ENCODE results near the gene C4BPB.

C4BPB gene

DNA sequence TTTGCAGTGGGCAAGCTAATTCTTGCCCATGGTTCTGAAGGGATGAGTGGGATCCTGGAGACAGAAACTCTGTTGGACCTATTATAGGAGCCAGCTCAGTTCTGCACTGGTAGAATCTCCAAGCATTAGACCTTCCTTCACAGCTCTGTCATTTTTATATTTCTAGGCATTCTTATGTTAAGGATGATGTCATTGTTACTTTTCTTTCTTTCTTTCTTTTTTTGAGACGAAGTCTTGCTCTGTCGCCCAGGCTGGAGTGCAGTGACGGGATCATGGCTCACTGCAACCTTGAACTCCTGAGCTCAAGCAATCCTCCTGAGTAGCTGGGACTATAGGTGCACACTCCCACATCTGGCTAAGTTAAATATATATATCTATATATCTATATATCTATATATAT lies 28.1 kb upstream of the C4BPB start:
- DNase-seq, result no peak

DNA sequence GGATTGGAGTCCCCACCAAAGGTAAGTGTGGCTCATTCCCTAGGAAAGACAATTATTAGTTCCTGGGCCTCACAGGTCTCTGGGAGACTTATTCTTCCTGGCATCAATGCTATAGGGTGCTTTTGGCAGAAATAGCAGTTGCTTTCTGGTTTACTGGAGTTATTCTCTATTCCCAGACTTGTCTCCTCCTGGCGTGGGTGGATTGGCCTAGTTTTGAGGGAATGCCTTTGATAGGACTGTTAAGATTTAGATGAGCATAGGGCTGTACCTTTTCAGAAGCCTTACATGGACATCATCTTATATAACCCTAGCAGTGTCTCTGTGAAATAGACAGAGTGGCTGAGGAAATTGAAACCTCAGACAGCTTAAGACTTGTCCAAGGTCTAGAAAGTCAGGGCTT lies 26.6 kb upstream of the C4BPB start:
- DNase-seq, result no peak

DNA sequence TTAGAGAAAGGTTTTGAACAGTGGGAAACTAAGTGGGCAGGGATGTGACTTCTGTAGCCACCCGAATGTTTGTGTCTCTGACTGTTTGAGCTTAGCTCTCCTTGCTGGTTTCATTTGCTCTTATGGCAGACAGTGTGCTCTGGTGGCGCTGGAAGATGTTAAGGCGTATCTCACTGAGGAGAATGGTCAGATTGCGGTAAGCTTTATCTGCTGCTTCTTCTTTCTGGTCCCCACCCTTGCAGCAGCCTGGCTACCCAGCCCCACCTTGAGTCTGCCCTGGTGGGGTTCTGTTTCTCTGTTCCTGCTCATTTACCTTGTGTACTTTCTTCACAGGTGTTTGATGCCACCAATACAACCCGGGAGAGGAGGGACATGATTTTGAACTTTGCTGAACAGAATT lies 25.6 kb upstream of the C4BPB start:
- DNase-seq, result no peak

DNA sequence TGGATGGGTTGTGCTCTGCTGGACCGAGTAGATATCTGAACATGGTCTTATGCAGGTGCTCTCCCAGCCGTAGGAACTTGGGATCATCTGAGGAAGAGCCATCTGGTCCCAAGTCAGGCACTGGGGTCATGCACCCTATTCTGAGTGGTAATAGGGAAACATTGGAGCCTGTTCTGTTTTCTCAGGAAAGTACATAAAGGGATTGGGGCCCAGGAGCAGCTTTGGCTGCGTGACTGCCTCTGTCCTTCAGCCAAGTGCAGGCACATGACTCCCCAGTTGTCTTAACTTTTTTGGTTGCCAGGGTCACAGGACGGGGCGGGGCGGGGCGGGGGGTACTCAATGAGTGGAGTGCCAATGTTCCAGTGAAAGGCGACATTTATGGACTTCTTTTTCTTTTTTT lies 24.1 kb upstream of the C4BPB start:
- DNase-seq, result no peak

DNA sequence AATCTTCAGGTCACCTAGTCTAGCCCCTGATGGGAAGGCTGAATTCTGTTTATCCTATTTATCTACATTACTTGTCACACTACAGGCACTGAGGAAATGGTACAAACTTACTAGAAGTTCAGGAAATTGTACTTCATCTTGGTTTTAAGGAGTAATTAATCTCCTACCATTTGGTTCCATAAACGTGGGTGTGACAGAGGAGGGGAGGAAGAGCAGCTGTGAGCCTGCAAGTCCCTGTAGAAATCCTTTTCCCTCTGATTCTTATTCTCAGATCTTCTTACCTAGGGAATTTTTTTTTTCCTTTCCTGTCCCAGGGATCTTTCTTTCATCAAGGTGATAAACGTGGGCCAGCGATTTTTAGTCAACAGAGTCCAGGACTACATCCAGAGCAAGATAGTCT lies 21.5 kb upstream of the C4BPB start:
- DNase-seq, result no peak

DNA sequence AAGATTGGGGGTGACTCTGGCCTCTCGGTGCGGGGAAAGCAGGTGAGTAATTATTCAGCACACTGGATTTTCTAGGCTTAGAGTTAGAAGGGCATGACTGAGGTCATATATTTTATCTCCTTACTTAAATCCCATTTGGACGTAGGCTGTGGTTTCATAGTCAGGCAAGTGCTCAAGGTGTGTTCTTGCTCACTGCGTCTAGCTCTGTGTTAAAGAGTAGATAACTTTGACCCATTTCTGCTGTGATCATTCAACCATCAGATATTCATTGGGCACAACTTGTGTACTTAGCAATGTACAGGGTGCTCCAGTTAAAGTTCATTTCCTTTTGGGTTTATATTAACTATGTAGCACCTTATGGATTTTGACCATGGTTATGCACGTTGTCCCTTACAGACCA lies 21.0 kb upstream of the C4BPB start:
- DNase-seq, result no peak

DNA sequence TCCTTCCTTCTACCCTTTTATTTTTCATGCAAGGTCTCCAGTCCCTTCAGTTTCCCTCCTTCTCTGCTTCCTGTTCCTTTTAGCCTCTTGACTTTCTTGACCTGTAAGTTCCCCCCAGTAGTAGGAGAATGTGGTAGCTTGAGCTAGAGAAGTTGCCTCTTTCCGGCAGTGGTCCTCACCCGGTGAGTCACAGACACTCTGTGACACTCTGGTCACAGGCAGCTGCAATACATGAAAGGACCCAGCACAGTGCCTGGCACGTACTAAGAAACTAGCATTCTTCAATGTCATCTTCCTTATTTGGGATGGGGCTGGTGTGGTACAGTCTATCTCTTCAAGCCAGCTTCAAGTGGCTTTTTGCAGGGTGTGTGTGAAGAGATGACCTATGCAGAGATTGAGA lies 19.6 kb upstream of the C4BPB start:
- no peak for DNase-seq

DNA sequence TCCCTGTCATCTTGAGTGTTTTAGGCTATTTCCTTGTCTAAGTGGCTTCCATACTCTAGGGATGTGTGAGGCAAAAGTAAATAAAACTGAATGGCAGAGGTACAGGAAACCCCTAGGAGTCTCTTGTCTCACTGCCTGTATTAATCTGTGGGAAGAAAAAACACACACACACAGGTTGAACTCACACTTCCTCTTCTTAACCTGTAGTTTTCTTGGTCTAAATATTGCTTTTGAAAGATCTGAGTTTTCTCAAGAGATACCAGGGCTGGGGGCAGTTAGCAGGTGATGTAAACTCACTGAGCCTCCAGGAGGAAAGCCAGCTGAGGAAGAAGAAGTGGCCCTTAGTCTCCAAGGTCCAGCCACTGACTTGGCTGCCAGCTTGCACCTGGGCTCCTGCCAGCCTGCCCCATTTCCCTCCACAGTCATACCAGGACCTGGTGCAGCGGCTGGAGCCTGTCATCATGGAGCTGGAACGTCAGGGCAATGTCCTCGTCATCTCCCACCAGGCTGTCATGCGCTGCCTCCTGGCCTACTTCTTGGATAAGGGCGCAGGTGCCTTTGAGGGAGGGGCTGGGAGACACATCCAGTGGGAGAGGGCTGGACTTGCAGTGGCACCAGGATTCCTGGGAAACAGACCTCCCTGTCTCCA lies 18.7 kb upstream of the C4BPB start:
- no peak for DNase-seq

DNA sequence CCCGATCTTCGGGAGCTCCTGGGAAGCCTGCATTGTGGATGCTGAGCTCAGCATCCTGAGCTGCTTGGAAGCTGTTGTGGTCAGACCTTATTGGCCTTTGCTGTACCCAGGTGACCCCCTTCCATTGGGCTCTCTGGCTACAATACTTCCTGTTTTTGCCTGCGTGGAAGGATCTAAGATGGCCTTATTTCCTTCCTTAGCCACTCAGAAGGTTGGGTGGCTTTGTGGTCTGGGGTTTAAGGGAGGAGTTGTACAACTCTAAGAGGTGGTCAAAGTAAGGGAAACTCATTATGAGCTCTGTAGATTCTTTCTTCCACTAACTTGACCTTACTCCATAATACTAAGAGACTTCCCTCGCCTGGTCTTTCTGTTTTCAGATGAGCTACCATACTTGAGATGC lies 17.8 kb upstream of the C4BPB start:
- DNase-seq, result no peak

DNA sequence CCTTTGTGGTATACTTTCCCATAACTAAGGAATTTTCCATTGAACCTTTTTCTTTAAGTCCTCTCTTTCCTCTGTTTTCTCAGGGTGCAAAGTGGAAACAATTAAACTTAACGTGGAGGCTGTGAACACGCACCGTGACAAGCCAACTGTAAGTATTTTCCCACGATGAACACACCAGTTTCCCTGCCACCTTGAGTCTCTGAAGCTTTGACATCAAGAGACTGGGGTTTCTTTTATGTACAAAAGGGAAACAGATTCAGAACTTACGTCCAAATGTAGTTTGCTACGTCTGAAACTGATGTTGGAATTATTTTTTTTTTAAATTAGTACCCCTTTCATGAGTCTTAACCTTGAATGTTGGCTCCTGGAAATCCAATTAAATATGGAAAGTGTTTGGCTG lies 17.2 kb upstream of the C4BPB start:
- no peak for DNase-seq

DNA sequence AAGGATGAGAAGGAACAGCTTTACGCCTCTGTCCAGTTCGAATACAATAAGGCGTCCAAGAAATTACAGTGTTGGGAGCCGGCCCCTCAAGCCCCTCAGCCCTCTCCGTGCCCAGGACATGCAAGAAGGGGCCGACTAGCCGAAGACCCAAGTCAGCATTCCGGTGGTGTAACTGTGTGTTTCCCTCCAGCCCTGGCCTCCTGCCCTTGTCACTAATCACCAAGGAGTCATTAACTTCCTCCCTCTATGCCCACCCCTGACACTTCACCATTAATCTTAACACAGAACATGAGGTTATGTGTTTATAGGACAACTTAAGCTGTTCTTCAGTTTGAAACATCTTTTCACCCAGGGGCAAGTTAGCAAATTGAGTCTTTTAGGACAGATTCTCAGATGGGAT lies 16.4 kb upstream of the C4BPB start:
- DNase-seq, result no peak

DNA sequence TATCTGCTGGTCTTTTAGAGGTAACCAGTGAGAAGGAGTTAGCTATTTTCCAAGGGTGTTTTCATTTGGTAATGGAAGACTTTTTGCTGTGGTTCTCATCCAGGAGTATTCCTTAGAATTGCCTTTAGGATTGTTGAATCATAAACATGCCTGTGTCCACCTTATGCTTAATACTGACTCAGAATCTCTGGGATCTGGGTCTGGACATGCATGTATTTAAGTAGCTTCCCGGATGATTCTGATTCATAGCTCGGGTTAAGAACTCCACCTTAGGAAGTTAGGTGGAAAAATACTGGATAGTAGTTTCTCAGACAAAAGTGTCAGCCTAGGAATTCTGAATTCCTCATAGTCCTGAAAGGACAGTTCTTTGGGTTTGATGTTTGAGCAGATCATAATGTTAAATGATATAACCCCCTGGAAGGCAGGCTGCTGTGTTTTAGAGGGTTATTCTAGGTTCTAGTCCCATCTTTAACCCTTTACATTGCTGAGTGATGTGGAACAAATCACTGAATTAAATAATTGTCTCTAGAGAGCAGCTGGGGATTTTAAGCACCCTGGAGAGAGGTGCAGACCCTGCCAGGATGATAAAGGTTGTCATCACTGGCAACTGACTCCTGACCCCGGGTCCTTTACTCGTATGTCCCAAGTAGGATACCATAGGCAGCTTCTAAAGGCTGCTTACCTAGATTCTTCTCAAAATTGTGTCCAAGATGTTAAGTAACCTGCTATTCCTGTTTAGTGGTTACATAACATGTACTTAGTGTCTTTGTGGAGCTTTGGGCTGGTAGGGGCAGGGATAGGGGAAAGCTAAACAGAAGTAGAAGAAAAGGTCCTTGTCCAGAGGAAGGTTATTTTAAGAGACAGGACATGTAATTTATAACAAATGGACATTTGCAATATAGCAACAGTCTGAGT lies 14.5 kb upstream of the C4BPB start:
- DNase-seq, result no peak

DNA sequence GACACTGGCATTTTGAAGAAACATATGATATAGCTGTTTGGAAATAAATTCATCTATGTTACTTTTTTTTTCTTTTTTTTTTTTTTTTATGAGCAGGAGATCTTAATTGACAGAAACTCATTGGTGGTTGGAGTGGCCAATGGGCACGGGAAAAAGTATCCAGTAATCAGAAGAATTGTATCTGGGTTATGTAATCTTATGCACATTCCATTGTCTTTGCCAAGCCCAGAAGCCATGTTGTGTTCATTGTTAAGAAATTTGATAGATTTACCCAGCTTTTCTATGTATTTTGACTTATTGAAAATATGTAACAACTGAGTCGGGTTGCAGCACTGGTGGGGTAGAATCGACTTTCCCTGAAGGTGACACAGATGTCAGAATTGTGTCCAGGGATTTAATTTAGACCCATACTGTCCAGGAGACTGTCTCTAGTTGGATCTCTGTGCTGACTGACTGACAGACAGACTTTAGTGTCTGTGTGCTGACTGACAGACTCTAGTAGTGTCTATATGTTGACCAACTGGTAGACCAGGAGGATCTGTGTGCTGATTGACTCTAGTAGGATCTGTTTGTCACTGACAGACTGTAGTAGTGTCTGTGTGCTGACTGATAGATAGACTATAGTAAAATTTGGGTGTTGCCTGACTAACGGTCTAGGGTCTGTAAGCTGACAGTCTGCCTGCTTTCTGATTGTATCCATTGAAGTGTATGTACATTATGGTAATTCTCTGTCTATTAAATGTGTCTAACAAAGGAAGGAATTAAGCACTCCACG lies 12.3 kb upstream of the C4BPB start:
- DNase-seq, result no peak

DNA sequence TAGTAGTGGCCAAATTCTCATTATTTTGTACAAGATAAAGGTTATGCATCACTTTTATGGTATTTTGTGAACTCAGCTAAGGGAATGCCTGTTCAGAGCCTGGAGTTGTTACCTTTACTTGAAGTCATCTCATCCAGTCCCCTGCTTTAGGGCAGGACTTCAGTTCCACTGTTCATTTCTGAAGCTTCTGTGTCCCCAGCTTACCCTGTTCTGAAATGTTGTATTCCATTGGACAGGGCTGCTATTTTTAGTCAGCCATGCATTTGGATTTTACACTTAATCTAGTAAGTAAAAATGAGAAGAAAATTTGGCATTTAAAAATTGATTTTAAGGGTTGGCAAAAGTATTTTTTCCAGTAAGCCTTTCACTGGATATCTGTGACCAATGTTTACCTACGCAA lies 11.6 kb upstream of the C4BPB start:
- DNase-seq, result no peak

DNA sequence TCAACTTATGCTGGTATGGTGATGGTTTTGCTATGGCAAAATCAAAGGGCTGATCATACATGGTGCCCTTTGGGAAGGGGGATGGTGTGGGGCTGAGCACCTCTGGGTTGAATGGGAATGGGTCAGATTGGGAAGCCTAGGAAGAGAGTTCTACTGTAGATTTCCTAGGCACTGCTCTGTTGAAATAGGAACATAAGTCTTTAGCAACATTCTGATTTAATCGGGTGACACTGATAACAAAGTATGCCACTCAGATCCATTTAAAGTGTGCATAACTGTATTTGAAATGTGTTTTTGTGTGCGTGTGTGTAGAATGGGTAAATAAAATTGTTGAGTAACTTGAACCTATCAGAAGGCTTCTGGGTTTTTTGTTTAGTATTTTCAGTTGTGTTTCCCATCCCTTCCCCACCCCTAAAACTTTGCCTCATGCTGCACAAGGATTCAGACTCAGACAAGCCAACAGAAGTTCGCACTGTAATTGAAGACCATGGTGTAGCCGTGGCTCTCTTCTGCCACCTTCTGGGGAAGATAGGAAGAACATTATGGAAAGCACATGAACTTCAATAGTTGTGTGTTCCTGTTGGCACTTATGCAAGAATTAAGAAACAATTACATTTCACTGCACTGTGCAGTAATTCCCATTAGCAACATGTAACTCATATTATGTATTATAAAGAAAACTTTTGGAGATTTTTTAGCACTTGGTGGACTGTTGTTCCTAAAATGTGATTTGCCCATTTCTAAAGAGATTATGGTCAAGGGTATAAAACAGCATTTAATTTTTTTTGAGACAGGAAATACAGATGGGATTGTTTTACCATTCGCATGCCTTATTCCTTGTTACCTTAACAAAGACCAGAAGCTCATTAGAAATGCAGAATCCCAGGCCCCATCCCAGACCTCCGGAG lies 10.9 kb upstream of the C4BPB start:
- DNase-seq, result peak; percentile 77

DNA sequence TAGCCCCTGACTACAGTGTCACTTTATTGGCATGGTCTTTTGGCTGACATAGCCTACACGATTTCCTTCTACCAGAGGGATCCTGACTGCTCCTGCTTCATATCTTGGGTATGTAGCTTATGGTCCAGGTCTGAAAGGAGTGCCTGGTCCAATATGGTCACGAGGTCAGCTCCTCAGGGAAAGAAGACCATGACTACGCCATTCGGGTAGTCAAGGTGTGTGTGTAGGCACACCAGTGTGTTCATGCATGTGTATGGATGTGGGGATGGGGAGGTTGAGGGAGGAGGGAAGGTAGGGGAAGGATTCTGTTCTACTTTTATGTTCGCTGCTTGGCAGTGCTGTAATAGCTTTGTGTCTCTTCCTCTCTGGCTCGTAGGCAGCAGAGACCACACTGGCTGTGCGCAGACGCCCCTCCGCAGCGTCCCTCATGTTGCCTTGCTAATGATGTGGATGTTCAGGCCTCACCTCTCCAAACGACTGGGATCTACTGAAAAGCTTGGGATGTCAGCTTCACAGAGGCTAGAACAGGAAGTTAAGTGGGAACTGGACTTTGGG lies 10.0 kb upstream of the C4BPB start:
- DNase-seq, result no peak

DNA sequence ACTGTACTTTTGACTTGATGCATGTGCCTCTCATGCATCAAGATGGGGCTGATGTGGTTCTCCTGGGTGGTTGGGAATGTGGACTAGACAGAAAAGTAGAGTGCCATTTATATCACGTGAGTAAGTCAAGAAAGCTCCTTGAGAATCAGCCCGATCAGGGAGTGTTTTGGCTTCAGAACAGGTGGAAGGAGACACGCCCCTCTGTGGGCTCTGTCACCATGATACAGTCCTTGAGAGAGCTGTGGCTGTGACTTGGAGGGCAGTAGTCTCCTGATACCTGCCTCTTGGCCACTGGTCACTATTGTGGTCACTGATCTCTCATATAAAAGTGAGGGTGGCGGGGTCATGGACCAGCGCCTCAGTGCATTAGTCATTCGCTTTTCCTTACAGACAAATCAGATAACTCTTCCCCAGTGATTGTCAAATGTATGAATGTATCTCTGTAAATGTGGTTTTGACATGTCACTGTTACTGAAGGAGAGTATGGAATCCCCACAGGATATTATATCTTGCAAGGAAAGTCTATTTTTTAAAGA lies 8.9 kb upstream of the C4BPB start:
- no peak for DNase-seq

DNA sequence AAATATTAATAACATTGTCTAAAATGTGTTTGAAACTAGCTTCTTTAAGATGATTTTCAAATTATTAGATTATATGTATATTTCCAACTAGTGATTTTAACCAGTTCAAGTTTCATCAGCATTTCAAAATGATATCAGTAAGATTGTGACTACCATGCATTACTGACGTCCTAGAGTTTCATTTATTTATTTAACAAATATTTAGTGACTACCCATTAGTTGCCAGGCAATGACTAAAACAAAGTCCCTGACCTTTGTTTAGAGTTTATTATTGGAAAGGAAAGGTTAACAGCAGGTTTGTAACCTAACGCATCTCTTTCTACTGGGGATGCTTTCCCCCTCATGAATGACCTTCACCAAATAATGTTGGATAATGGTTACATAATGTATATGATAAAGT lies 7.6 kb upstream of the C4BPB start:
- DNase-seq, result no peak

DNA sequence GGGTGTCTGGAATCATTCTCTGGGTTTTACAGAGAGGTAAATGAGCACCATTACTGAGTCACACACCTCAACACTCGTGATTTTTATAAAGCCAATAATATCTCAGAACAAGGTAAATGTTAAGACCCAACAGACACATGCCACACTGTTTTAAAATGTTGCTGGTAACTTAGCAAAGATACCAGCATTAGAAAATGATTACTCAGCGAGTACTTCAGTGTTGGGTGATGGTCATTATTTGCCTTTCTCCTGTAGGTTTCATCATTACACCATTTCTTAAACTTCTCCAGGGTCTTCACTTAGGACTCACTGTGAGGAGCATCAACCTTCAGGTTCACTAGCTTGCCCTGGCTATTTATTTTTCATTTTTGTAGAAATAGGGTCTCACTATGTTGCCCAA lies 6.9 kb upstream of the C4BPB start:
- DNase-seq, result no peak

DNA sequence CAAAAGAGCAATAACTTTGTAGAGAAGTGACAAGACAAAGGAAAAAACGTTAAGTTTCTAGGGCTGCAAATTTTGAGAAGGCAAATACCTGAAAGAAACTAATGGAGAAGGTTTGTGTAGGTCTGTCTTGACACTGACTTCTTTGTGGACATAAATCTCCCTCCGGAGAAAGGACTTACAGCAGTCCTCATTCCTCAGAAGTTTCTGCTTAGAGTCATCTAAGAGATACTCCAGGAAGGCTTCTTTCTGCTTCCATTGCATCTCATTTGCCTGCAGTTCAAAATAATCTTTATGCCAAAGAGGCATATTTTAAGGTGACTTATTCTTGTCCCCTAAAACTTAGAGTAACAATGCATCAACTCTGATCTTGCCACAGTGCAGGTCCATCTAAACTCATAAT lies 4.4 kb upstream of the C4BPB start:
- no peak for DNase-seq

DNA sequence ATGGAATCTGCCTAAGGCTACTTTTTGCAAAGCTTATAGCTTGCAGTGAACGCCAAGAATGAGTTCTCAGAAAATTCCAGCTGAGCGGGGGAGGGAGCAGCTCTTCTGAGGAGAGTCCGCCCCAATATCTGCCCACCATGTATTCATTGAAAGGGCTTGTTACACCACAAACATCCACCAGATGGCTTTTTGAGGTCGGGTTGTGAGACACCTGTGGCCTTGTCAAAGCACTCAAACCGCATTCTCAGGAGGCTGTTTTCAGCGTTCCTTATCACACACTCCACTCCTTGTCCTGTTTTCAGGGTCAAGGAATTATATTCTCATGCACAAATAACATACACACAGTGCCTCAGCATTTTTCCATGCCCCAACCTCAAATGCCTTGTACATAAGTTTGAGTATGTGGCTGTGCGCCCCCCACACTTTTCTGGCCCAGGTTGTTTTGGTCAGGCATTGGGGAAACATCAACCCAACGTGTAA lies 3.9 kb upstream of the C4BPB start:
- DNase-seq, result peak; percentile 38

DNA sequence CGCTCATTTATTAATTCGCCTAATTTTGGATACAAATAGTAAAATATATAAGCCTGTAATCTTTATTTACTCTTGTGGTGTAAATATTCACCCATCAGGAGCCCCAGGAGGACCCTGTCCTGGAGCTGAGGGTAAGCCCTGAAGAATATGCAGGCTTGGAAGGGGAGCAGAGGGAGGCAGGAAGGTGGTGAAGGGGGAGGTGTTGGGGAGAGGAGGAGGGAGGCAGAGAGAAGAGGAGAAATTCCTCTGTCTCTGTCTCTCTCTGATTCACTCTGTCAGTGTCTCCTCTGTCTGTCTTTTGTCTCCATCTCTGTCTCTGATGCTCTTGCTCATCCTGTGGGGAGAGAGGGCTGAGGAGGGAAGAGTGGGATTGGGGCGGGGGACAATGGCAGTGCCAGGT lies 2.8 kb upstream of the C4BPB start:
- DNase-seq, result no peak
